Astrocyte (in vitro differentiated cells and primary cell): ENCODE data around the gene CRYBB2.
"Not testable (repeated sequence)": the region's sequence is repeated elsewhere in the genome, so short reads cannot be mapped to it uniquely, and the experiment has no call there.

Experiments used
- EZH2 ChIP-seq: IDR thresholded peaks from 2 replicates; pipeline ENCODE4 v1.6.1; 2012; ENCODE audit warnings: mild to moderate bottlenecking, low read length, inconsistent platforms; ENCODE audit not compliant: insufficient read depth
- TF ChIP-seq, protein P1 (sequence below): IDR thresholded peaks from 2 replicates; pipeline ENCODE4 v1.5.1; 2011; ENCODE audit warnings: low read depth, mild to moderate bottlenecking, inconsistent platforms, low read length, moderate library complexity; ENCODE audit not compliant: insufficient read depth

DNA sequence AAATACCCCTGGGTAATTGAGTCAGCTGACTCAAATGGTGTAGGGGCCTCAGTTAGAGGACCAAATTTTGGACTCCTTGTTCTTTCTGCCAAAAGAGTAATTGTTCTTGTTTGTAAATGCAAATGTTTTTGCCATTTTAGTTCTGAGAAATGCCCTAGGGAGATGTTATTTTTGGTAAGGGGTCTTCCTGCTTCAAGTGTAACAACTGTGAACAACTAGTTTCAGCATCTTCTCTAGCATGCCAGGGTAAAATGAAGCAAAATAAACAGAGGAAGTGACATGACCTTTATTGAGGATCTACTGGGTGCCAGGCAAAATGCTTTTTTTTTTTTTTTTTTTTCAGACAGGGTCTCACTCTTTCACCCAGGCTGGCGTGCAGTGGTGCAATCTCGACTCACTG, 60.7 kb downstream of the CRYBB2 start:
- TF ChIP-seq, protein P1, sequence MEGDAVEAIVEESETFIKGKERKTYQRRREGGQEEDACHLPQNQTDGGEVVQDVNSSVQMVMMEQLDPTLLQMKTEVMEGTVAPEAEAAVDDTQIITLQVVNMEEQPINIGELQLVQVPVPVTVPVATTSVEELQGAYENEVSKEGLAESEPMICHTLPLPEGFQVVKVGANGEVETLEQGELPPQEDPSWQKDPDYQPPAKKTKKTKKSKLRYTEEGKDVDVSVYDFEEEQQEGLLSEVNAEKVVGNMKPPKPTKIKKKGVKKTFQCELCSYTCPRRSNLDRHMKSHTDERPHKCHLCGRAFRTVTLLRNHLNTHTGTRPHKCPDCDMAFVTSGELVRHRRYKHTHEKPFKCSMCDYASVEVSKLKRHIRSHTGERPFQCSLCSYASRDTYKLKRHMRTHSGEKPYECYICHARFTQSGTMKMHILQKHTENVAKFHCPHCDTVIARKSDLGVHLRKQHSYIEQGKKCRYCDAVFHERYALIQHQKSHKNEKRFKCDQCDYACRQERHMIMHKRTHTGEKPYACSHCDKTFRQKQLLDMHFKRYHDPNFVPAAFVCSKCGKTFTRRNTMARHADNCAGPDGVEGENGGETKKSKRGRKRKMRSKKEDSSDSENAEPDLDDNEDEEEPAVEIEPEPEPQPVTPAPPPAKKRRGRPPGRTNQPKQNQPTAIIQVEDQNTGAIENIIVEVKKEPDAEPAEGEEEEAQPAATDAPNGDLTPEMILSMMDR, result not testable (repeated sequence)
- TF ChIP-seq EZH2, result not testable (repeated sequence)
